Lung microvascular endothelial cell (primary cell): ENCODE data around the gene MTG2. TPM values are rescaled to one million over a fixed set of nuclear protein-coding genes. Genes with fewer than 3 reads are reported as not detected.

Experiments used
- DNase-seq, 2 donors: peaks; one replicate each; pipeline versions ENCODE4 v3.0.0 to v3.0.0-alpha.2; 2010; ENCODE audit warnings: low read depth in 2 of 2
- total RNA-seq: library from RNA; depleted of rRNA; stranded (reverse); fragments of >200 nt; gene quantifications from 2 replicates; pipeline ENCODE4 v1.2.1, GENCODE V29; 2014

Gene MTG2
- total RNA-seq, 1 donor from 2014 or later, result 10.9 TPM

DNA sequence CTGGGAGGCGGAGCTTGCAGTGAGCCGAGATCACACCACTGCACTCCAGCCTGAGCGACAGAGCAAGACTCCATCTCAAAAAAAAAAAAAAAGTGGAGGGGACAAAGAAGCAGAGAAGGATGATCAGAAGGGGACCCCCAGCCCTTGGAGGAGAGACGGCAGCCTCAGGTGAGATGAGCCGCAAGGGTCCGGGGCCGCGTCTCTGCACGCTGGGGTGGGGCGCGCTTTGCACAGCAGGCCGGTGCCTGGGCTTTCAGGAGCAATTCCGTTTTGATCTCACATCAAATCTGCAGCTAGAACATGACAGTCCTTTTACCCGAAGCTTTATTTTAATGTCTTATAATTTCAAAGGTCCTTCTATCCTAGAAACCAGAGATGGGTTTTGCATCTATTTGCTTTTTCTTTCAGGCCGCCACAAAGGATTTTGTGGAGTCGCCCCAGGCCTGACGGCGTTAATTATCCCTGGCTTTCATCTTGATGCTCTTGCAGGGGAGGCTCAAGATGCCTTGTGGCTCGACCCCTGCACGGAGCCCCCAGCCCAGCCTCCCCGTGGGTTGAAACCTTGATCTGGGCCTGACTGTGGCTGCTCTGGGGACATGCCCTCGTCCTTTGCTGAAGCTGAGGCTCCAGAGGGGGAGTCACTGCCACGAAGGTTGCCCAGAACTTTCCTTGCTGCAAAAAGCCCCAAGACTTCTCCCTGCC, 20.0 kb downstream of the MTG2 start:
- DNase-seq, result no peak

- DNase-seq, result peak; percentile 43 to 63
These were observed 20.7 kb downstream of the MTG2 start for GRCh38 chr20:62203378-62204030.

- no peak for DNase-seq
These were observed 23.0 kb downstream of the MTG2 start for GRCh38 chr20:62205618-62206387.

- no peak for DNase-seq
These were observed 23.6 kb downstream of the MTG2 start for GRCh38 chr20:62206388-62206775.

GRCh38 chr20:62208061-62208794, 25.4 kb downstream of the MTG2 start:
- DNase-seq, result no peak

DNA sequence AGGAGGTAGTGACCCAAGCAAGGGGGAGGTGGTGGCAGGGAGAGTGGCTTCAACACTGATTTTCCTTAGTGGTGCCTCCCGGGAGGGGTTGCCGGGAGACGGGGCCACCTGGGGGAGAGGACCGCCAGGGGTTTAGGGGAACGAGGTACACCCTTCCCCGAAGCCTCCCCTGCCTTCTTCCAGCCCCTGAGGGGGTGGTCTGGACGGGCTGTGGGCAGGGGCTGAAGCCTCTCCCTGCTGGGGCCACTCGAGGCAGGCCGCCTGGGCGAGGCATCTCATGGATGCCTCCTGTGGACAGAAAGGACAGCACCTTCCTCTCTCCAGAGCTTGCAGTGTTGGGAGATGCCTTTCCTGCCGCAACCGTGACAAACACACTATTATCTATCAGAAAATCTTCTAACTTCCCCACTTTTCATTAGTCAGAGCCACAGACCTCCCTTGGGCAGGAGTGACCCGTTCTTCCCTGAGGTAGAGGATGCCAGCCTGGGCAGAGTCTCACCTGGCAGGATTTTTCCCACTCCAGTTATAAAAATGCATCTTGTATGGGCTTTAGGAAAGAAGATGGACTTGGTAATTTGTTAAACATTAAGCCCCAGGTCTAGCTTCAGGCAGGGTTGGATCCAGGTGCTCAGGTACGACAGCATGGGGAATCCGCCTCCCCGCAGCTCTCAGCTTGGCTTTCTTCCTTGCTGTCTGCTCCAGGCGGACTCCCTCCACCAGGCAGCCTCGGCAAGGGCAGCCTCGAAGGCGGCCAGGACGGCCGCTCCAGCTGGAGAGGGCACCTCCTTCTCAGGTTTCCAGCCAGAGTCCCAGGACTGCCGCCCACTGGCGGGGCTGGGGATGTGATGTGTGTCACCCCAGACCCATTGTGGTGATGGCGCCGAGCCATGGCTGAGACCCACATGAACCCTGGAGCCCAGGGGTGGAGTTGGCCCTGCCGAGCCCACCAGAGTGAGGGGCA, 26.2 kb downstream of the MTG2 start:
- no peak for DNase-seq

- DNase-seq, result no peak
These were observed 27.1 kb downstream of the MTG2 start for GRCh38 chr20:62209850-62210495.

DNA sequence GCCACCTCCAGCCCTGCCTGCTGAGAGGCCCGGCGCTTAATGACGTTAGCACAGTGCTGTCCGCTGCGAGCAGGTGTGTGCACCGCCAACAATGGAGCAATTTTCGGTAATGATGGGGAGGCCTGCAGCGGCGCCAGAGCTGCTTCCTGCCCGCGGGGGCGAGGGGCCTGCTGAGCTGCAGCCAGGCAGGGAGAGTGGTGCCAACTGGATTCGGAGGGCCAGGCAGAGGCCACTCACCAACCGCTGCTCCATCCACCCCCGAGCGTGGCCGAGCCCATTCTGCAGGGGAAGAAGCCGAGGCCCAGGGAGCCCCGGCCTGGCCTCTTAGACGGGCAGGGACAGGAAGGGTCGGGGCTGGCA, 27.6 kb downstream of the MTG2 start:
- no peak for DNase-seq

GRCh38 chr20:62211216-62211615, 28.4 kb downstream of the MTG2 start:
- DNase-seq, result no peak

GRCh38 chr20:62211769-62212288, 29.0 kb downstream of the MTG2 start:
- DNase-seq, result no peak

GRCh38 chr20:62212299-62212698, 29.5 kb downstream of the MTG2 start:
- DNase-seq, result no peak

DNA sequence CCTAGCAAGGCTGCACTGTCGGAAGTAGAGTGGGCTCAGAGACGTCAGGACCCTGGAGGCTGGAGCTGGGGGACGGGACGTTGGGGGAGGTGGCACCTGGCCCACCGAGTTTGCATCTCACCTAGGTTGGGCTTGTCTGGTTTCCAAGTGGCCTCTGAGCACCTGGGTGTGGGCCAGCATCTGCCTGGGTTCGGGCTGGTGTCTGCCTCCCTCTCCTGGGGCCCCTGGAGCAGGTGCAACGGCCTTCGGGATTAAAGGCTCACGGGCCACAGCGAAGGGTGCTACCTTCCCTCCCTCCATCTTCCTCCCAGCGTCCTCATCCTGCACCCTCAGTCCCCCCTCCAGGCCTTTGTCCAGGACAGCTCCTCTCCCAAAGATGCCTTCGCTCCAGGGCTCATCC, 31.2 kb downstream of the MTG2 start:
- DNase-seq, result no peak

- no peak for DNase-seq
These were observed 32.5 kb downstream of the MTG2 start for GRCh38 chr20:62215020-62215990.

DNA sequence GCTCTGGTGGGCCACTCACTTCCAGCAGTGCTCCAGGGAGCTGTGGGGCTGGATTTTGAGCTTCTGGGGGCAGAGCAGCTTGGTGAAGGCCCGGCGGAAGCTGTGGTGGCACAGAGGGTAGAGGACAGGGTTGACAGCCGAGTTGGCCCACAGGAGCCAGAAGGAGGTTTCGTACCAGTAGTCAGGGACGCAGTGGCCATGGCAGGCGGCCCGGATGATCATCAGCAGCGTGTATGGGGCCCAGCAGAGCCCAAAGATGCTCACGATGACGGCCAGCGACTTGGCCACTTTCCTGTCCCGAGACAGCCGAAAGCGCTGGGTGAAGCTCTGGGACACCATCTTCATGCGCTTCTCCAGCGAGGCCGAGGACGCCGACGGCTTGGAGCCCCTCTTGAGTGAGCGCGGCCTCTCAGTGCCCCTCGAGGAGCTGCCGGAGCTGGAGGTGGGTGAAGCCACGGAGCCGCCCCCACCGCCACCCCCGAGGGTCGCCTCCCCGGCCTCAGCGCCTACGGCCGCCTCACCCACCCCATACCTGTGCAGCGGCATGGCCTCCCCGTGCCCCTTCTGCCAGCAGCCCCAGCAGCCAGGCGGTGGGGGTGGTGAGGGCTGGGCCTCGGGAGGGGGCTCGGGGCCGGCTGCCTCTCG, 33.3 kb downstream of the MTG2 start:
- DNase-seq, result no peak

DNA sequence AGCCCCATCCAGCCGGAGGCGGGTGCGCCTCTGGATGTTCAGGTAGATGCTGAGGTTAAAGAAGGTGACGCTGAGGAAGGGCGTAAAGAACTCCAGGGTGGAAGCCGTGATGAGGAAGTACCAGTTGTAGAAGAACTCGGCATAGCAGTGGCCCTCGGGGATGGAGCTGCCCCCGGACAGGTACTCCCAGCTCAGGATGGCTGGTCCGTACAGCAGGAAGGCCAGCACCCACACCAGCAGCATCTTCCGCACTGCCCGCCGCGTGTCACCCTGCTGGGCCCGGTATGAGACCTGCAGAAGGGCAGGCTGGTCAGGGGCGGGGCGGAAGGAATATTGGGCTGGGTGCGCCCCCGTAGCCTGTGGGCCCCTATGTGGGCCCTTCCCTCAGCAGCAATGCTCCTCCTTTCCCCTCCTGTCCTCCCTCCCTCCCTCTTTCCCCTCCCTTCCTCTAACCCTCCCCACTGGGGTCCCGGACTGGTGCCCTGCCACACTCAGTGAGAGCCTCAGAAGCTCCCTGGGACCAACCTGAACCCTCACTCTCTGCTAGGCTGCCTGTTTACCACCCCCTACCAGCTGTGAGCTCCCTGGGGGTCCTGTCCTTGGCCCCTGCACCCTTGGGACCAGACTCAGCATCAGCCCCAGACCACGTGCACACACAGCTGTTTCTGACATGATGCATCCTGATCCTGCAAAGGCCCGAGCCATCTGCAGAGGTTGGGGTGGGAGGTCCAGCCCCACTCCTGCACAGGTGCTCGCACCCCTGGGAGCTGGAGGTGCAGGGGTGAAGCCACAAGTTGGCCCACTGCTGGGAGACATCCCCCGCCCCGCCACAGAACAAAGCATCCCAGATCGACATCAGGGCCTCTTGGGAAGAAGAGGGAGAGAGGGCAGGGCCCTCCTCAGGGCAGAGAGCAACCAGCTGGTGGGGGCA, 34.1 kb downstream of the MTG2 start:
- no peak for DNase-seq

GRCh38 chr20:62217913-62218773, 35.3 kb downstream of the MTG2 start:
- no peak for DNase-seq
